Left lung (tissue), 10 donors: Measurements from ENCODE around the gene PRKD1. TPM values are rescaled to one million over a fixed set of nuclear protein-coding genes. Genes with fewer than 3 reads are reported as not detected.
A peak's percentile ranks its signal among the peaks of the same experiment; 100 is the strongest.

Source experiments
- ATAC-seq: fragments of 200-7000 bp; cut with Tn5 transposase; one replicate; pipeline ENCODE4 v1.9.1; 2020; ENCODE audit warnings: moderate library complexity
- DNase-seq, 4 donors: peaks; one replicate each; pipeline ENCODE4 v3.0.0-alpha.2; 2013 to 2020
- H3K27ac ChIP-seq, 2 donors: fragments of 200-600 bp; sonication (generic) in 1 of 2; one replicate each; pipeline versions ENCODE4 v1.5.0 to v1.8.0; 2020 to 2021
- H3K27me3 ChIP-seq, 2 donors: fragments of 200-600 bp; sonication (generic) in 1 of 2; one replicate each; pipeline versions ENCODE4 v1.5.0 to v1.8.0; 2020 to 2021
- H3K36me3 ChIP-seq, 2 donors: fragments of 200-600 bp; sonication (generic) in 1 of 2; one replicate each; pipeline versions ENCODE4 v1.5.0 to v1.8.0; 2020 to 2021
- H3K4me1 ChIP-seq, 2 donors: fragments of 200-600 bp; one replicate each; pipeline ENCODE4 v1.8.0; 2021
- H3K4me3 ChIP-seq, 2 donors: fragments of 200-600 bp; sonication (generic) in 1 of 2; one replicate each; pipeline versions ENCODE4 v1.5.0 to v1.8.0; 2020 to 2021; ENCODE audit warnings: mild to moderate bottlenecking in 1 of 2
- H3K9me3 ChIP-seq, 2 donors: fragments of 200-600 bp; sonication (generic) in 1 of 2; one replicate each; pipeline versions ENCODE4 v1.5.0 to v1.8.0; 2020 to 2021
- intact Hi-C, 2 donors: fragments of 100-400 bp; cut with DNase I; formaldehyde crosslinking; loops; one replicate each; pipeline versions ENCODE4 v1.11.2 to v1.14.2; 2022
- polyA plus RNA-seq, 6 donors: library from polyadenylated mRNA; unstranded; fragments of 120-200 nt; gene quantifications; one replicate each; pipeline ENCODE4 v1.2.1, GENCODE V29; 2013; ENCODE audit not compliant: insufficient read length in 6 of 6
- total RNA-seq, 2 donors: library from RNA; stranded (reverse); fragmentation: NEBNext Ultra II Directional; extraction: Animal tissue kit (Norgen Biotek cat#: 25700); gene quantifications; one replicate each; pipeline ENCODE4 v1.2.1, GENCODE V29; 2021
- TF ChIP-seq, protein P1 (sequence below), 2 donors: fragments of 200-600 bp; sonication (generic) in 1 of 2; IDR thresholded peaks; one replicate each; pipeline versions ENCODE4 v1.5.0 to v1.8.0; 2021; ENCODE audit warnings: antibody characterized with exemption in 2 of 2
- donor health status: DM: no; HTN: yes; CAD: no.
- donor health status: DM: no; HTN: no; CAD: no.

Gene PRKD1
- total and polyA plus RNA-seq, 8 donors, result 13.6 to 35.1 (median 23.0) TPM

DNA sequence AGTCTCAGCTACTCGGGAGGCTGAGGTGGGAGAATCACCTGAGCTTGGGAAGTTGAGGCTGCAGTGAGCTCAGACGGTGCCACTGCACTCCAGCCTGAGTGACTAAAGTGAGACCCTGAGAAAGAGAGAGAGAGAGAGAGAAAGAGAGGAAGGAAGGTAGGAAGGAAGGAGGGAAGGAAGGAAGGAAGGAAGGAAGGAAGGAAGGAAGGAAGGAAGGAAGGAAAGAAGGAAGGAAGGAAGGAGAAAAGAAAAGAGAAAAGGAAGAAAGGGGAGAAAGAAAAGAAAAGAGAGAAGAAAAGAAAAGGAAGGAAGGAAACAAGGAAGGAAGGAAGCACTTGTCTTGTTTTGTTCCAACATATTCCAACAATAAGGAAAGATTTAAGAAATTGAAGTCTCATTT lies 7.8 kb downstream of the PRKD1 start:
- Histone ChIP-seq H3K4me1 (no peaks in the 10 kb centered on the region), H3K4me3 (no peak overlapping the region), H3K27ac (no peak overlapping the region), H3K27me3 (no peaks in the 10 kb centered on the region), H3K36me3 (no peaks in the 10 kb centered on the region), H3K9me3 (no peaks in the 10 kb centered on the region)
- TF ChIP-seq, protein P1, sequence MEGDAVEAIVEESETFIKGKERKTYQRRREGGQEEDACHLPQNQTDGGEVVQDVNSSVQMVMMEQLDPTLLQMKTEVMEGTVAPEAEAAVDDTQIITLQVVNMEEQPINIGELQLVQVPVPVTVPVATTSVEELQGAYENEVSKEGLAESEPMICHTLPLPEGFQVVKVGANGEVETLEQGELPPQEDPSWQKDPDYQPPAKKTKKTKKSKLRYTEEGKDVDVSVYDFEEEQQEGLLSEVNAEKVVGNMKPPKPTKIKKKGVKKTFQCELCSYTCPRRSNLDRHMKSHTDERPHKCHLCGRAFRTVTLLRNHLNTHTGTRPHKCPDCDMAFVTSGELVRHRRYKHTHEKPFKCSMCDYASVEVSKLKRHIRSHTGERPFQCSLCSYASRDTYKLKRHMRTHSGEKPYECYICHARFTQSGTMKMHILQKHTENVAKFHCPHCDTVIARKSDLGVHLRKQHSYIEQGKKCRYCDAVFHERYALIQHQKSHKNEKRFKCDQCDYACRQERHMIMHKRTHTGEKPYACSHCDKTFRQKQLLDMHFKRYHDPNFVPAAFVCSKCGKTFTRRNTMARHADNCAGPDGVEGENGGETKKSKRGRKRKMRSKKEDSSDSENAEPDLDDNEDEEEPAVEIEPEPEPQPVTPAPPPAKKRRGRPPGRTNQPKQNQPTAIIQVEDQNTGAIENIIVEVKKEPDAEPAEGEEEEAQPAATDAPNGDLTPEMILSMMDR (IDR thresholded peaks at IDR 0.05), result no peak
- ATAC-seq (no peak), DNase-seq (no peak)
- intact Hi-C loops, result no loop called here

GRCh38 chr14:29918981-29919380 lies 8.7 kb downstream of the PRKD1 start:
- Histone ChIP-seq H3K4me3 (no peak overlapping the region), H3K27me3 (no peaks in the 10 kb centered on the region), H3K36me3 (no peaks in the 10 kb centered on the region), H3K27ac (no peak overlapping the region), H3K9me3 (peaks cover 0 to 2% of the 10 kb centered on the region in 2 donors), H3K4me1 (no peaks in the 10 kb centered on the region)
- intact Hi-C loops, result no loop called here
- ATAC-seq (no peak), DNase-seq (no peak)
- TF ChIP-seq, protein P1 (IDR thresholded peaks at IDR 0.05), result no peak

DNA sequence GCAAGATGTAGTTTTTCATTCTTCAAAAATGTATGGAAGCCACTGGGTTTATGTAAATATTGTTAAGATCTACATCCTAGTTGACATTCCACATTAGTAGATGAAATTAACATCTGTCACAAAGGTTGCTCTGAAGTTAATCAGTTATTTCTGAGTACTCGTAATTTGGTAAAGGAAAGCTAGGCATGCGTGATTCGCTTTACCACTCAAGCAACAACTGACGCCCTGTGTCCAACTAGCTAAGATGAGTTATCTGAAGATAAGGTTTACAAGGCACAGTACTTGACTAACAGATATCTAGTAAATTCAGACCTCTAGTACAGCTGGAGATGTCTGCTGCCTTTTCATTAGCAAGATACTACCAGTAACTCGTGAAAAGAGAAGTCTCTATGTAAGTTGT lies 14.1 kb downstream of the PRKD1 start:
- no peak overlapping the region for H3K4me3 ChIP-seq
- H3K36me3 ChIP-seq, result no peaks in the 10 kb centered on the region
- intact Hi-C loops, result no loop called here
- no peaks in the 10 kb centered on the region for H3K4me1 ChIP-seq
- no peaks in the 10 kb centered on the region for H3K27me3 ChIP-seq
- no peak overlapping the region for H3K27ac ChIP-seq
- no peak for ATAC-seq
- DNase-seq, result no peak
- peaks cover 0 to 13% of the 10 kb centered on the region in 2 donors for H3K9me3 ChIP-seq
- TF ChIP-seq, protein P1 (IDR thresholded peaks at IDR 0.05), result no peak

DNA sequence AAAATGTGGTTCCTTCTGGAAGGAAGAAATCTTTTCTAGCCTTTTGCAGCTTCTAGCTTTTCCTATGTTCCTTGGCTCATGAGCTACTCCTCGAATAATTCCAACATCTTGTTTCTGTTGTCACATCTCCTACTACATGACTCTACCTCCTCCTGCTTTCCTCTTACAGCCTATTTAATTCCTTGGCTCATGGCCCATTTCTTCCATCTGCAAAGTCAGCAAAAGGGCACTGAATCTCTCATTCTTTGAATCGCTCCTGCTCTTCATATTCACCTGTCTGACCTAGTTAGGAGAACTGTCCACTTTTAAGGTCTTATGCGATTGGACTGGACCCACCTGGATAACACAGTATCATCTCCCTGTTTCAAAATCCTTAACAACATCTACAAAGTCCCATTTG lies 15.8 kb downstream of the PRKD1 start:
- no peaks in the 10 kb centered on the region for H3K4me1 ChIP-seq
- no peak overlapping the region for H3K27ac ChIP-seq
- H3K4me3 ChIP-seq, result no peak overlapping the region
- no peaks in the 10 kb centered on the region for H3K36me3 ChIP-seq
- H3K27me3 ChIP-seq, result no peaks in the 10 kb centered on the region
- TF ChIP-seq, protein P1 (IDR thresholded peaks at IDR 0.05), result no peak
- intact Hi-C loops, result no loop called here
- DNase-seq, result no peak
- no peak for ATAC-seq
- H3K9me3 ChIP-seq, result peaks cover 0 to 16% of the 10 kb centered on the region in 2 donors

DNA sequence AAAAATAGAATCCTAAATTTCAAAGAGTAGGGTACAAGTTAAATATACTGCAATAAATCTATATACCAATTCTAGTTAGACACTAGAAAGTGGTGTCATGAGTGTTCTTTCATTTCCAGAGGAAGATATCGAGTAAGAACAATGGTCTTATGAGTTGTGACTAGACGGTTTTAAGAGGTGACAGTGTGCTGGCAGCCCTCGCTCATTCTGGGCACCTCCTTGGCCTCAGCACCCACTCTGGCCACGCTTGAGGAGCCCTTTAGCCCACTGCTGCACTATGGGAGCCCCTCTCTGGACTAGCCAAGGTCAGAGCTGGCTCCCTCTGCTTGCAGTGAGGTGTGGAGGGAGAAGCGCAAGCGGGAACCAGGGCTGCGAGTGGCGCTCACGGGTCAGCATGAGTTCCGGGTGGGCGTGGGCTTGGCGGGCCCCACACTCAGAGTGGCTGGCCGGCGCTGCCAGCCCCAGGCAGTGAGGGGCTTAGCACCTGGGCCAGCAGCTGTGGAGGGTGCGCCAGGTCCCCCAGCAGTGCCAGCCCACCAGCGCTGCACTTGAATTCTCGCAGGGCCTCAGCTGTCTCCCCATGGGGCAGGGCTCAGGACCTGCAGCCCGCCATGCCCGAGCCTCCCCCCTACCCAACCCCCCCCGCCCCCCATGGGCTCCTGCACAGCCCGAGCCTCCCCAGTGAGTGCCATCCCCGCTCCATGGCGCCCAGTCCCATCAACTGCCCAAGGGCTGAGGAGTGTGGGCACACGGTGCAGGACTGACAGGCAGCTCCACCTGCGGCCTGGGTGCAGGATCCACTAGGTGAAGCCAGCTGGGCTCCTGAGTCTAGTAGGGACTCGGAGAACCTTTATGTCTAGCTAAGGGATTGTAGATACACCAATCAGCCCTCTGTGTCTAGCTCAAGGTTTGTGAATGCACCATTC lies 18.7 kb downstream of the PRKD1 start:
- DNase-seq, result peak in 1 of 4 donors; percentile 68

More for the DNA sequence above, 18.7 kb downstream of the PRKD1 start:
- TF ChIP-seq, protein P1 (IDR thresholded peaks at IDR 0.05), result no peak
- Histone ChIP-seq H3K4me3 (no peak overlapping the region), H3K27ac (no peak overlapping the region), H3K27me3 (no peaks in the 10 kb centered on the region), H3K4me1 (peaks cover 4 to 5% of the 10 kb centered on the region in 2 donors), H3K36me3 (no peaks in the 10 kb centered on the region), H3K9me3 (peaks cover 0 to 14% of the 10 kb centered on the region in 2 donors)
- intact Hi-C loops, result no loop called here
- ATAC-seq, result no peak
